Measurements from ENCODE around the gene CCDC122.

DNA sequence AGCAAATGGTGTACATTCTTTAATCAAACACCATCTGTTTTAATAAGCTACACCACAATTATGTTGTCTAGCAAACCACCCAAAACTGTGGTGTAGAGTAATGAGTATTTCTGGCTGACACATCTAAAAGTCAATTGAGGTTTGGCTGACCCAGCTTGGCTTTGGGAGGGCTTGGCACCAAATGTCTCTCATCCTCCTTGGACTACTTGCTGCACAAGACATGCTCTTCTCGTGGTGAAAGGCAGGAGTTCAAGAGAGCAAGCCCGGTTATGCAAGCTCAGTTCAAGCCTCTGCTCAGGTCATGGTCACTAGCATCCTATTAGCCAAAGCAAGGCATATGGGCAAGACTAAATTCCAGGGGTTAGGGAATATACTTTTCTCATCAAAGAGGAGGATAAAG, 37.3 kb upstream of the CCDC122 start:
- TF ChIP-seq TAF1 (IDR thresholded peaks at IDR 0.05; ENCODE audit: low read depth, low read length) (no peak), POLR2A (IDR thresholded peaks at IDR 0.05; ENCODE audit: low read depth, low read length) (no peak), PAX5 (IDR thresholded peaks at IDR 0.05; ENCODE audit: insufficient read depth, low read length, severe bottlenecking) (no peak)

Measured in GM12891 (cell line).